B cell (primary cell): Measurements from ENCODE around the gene APLP2. TPM values are rescaled to one million over a fixed set of nuclear protein-coding genes. Genes with fewer than 3 reads are reported as not detected.

Experiments used
- ATAC-seq: fragments of 200-7000 bp; cut with Tn5 transposase; one replicate; pipeline ENCODE4 v1.10.0; 2021; ENCODE audit warnings: low read depth, mild to moderate bottlenecking, moderate number of reproducible peaks, moderate library complexity
- CTCF ChIA-PET: fragments of 350-600 bp; sonication (Branson Sonifier 250); formaldehyde crosslinking; loops from one replicate; lab custom pipeline; 2021; ENCODE audit warnings: antibody characterized with exemption, inconsistent platforms; lab: Charles Lee
- POLR2A ChIA-PET: fragments of 350-600 bp; sonication (Branson Sonifier 250); formaldehyde crosslinking; loops from one replicate; lab custom pipeline; 2021; ENCODE audit warnings: antibody characterized with exemption; lab: Charles Lee
- DNase-seq: peaks from one replicate; pipeline ENCODE4 v3.0.0; 2013
- H2AFZ ChIP-seq: 2 replicates; pipeline ENCODE4 v1.6.1; 2012; ENCODE audit warnings: mild to moderate bottlenecking, low read depth, low read length; ENCODE audit not compliant: insufficient read depth, poor library complexity, severe bottlenecking
- H3K27ac ChIP-seq, 2 donors: 1 replicate in 1 of 2; 2 replicates in 1 of 2; pipeline ENCODE4 v1.5.1; 2012 to 2013; ENCODE audit warnings: low read length in 2 of 2, mild to moderate bottlenecking in 2 of 2, moderate library complexity in 1 of 2
- H3K27me3 ChIP-seq, 4 experiments: fragments of 200-600 bp in 1 of 4; sonication (generic) in 1 of 4; replicated peaks in 1 of 4; 1 replicate in 2 of 4; 2 replicates in 2 of 4; pipeline versions ENCODE4 v1.6.1 to v1.7.0; 2013 to 2016; ENCODE audit warnings: low read length in 3 of 4, mild to moderate bottlenecking in 2 of 4, mixed read lengths in 1 of 4, moderate library complexity in 1 of 4; ENCODE audit not compliant: insufficient read depth in 4 of 4, control insufficient read depth in 3 of 4; ENCODE audit errors: control extremely low read depth in 1 of 4
- H3K36me3 ChIP-seq, 2 experiments: replicated peaks in 1 of 2; 1 replicate in 1 of 2; 2 replicates in 1 of 2; pipeline versions ENCODE4 v1.6.1 to v1.7.1; 2013; ENCODE audit warnings: low read length in 1 of 2; ENCODE audit not compliant: insufficient read depth in 2 of 2, control insufficient read depth in 1 of 2; ENCODE audit errors: control extremely low read depth in 1 of 2, extremely low read depth in 1 of 2
- H3K4me1 ChIP-seq, 2 donors: fragments of 200-600 bp in 1 of 2; sonication (generic) in 1 of 2; 1 replicate in 1 of 2; 2 replicates in 1 of 2; pipeline versions ENCODE4 v1.5.1 to v1.6.1; 2013 to 2017; ENCODE audit warnings: low read length in 2 of 2; ENCODE audit not compliant: control insufficient read depth in 2 of 2, insufficient read depth in 2 of 2
- H3K4me2 ChIP-seq: replicated peaks from 2 replicates; pipeline ENCODE3; 2012; ENCODE audit warnings: mild to moderate bottlenecking, low read depth, low read length; ENCODE audit not compliant: poor library complexity, severe bottlenecking
- H3K4me3 ChIP-seq, 5 experiments: fragments of 200-600 bp in 1 of 5; sonication (generic) in 1 of 5; 1 replicate in 3 of 5; 2 replicates in 2 of 5; pipeline versions ENCODE4 v1.5.1 to v1.7.0; 2011 to 2016; ENCODE audit warnings: low read length in 4 of 5, mild to moderate bottlenecking in 4 of 5, low read depth in 2 of 5, control low read depth in 1 of 5, moderate library complexity in 1 of 5; ENCODE audit not compliant: insufficient read depth in 1 of 5; ENCODE audit errors: control extremely low read depth in 1 of 5, extremely low read depth in 1 of 5
- H3K79me2 ChIP-seq: fragments of 200-600 bp; sonication (generic); one replicate; pipeline ENCODE4 v1.6.0; 2016; ENCODE audit warnings: low read length; ENCODE audit not compliant: control insufficient read depth, insufficient read depth
- H3K9ac ChIP-seq: fragments of 200-600 bp; sonication (generic); 2 replicates; pipeline ENCODE4 v1.6.1; 2017; ENCODE audit warnings: mild to moderate bottlenecking, low read length, moderate library complexity
- H3K9me3 ChIP-seq, 3 donors: one replicate each; pipeline versions ENCODE4 v1.6.1 to v1.7.1; 2013; ENCODE audit warnings: low read length in 2 of 3; ENCODE audit not compliant: control insufficient read depth in 2 of 3, insufficient read depth in 1 of 3; ENCODE audit errors: control extremely low read depth in 1 of 3
- H4K20me1 ChIP-seq: 2 replicates; pipeline ENCODE4 v1.6.0; 2012; ENCODE audit warnings: mild to moderate bottlenecking, low read length; ENCODE audit not compliant: insufficient read depth, control insufficient read depth, poor library complexity, severe bottlenecking
- H3K27ac Mint-ChIP-seq: one replicate; pipeline ENCODE4 v1.8.0; 2021; ENCODE audit warnings: mixed read lengths
- H3K27me3 Mint-ChIP-seq: one replicate; pipeline ENCODE4 v1.8.0; 2021; ENCODE audit warnings: mixed read lengths
- H3K4me1 Mint-ChIP-seq: one replicate; pipeline ENCODE4 v1.8.0; 2021; ENCODE audit warnings: mixed read lengths
- H3K4me3 Mint-ChIP-seq: one replicate; pipeline ENCODE4 v1.8.0; 2021; ENCODE audit warnings: mixed read lengths
- H3K9me3 Mint-ChIP-seq: one replicate; pipeline ENCODE4 v1.8.0; 2022; ENCODE audit warnings: mixed read lengths; ENCODE audit not compliant: insufficient read depth
- EZH2 ChIP-seq: IDR thresholded peaks from 2 replicates; pipeline ENCODE4 v1.6.1; 2012; ENCODE audit warnings: borderline replicate concordance, low read depth, mild to moderate bottlenecking, moderate library complexity, low read length; ENCODE audit not compliant: insufficient read depth, poor library complexity, severe bottlenecking
- WGBS: methylation state at CpG from one replicate; pipeline ENCODE4 v1.1.5; 2013; ENCODE audit warnings: missing lambda C conversion rate; ENCODE audit not compliant: insufficient coverage; 5-methylcytosine and 5-hydroxymethylcytosine counted together
- intact Hi-C: fragments of 100-400 bp; cut with micrococcal nuclease; formaldehyde crosslinking; loops from one replicate; pipeline ENCODE4 v1.10.0; 2022
- polyA plus RNA-seq: library from polyadenylated mRNA; depleted of rRNA; stranded (reverse); fragments of >200 nt; gene quantifications from 2 replicates; pipeline ENCODE4 v1.2.3, GENCODE V29; 2012
- total RNA-seq, 2 donors: library from RNA; stranded (reverse); fragments of 120-200 nt in 1 of 2; gene quantifications; 1 replicate in 1 of 2; 2 replicates in 1 of 2; pipeline versions ENCODE4 v1.2.3 to v1.2.4, GENCODE V29; 2013 to 2022
- TF ChIP-seq, protein P1 (sequence below): fragments of 200-600 bp; IDR thresholded peaks from one replicate; pipeline ENCODE4 v1.8.0; 2022; ENCODE audit warnings: antibody characterized with exemption, mild to moderate bottlenecking

The APLP2 gene
- total and polyA plus RNA-seq, 2 donors (not counting 1 experiment from before 2014, with no cell fraction given) = 84.2 to 102 TPM

DNA sequence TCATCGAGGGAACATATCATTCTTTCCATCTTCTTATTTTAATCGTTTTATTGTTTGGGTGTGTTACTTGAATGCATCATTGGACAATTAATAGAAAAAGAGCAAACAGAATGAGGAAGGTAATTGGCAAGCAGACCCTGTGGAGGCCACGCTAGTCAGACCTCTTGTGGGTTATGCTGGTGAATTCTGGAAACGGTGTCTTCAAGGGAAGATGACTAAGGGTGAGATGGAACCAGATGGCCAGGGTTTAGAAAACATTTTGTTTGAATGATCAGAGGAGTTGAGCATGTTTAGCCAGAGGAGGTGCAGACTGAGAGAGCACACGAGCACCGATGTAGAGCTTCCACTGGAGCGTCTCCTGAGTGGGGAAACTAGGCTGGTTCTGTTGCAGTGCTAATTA, 98.4 kb downstream of the APLP2 start:
- intact Hi-C loops = loop anchor here (10.0 kb wide), 1 partner anchor 147 kb away; the partner anchor contains the start of gene ZBTB44
- ATAC-seq (no peak), DNase-seq (no peak)
- ChIA-PET POLR2A (no interaction called here), CTCF (interaction anchor here (1.3 to 1.9 kb wide), 3 partner anchors 11 to 45 kb away, joined by 3 to 9 read pairs (median 6); no protein-coding TSS in a partner anchor)
- WGBS = 62% methylated on average over 5 of the region's 7 CpGs
- H3K27ac ChIP-seq = no peak overlapping the region
- H3K9ac ChIP-seq = no peak overlapping the region
- H3K4me3 ChIP-seq = no peak overlapping the region
- TF ChIP-seq, protein P1, sequence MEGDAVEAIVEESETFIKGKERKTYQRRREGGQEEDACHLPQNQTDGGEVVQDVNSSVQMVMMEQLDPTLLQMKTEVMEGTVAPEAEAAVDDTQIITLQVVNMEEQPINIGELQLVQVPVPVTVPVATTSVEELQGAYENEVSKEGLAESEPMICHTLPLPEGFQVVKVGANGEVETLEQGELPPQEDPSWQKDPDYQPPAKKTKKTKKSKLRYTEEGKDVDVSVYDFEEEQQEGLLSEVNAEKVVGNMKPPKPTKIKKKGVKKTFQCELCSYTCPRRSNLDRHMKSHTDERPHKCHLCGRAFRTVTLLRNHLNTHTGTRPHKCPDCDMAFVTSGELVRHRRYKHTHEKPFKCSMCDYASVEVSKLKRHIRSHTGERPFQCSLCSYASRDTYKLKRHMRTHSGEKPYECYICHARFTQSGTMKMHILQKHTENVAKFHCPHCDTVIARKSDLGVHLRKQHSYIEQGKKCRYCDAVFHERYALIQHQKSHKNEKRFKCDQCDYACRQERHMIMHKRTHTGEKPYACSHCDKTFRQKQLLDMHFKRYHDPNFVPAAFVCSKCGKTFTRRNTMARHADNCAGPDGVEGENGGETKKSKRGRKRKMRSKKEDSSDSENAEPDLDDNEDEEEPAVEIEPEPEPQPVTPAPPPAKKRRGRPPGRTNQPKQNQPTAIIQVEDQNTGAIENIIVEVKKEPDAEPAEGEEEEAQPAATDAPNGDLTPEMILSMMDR = no peak
- TF ChIP-seq EZH2 = no peak
- H3K27me3 Mint-ChIP-seq = no peaks in the 10 kb centered on the region
- H3K9me3 ChIP-seq = peaks cover 0 to 7% (median 0%) of the 10 kb centered on the region in 3 donors
- peak overlapping the region; percentile 1 for H3K27ac Mint-ChIP-seq
- peaks cover 78% of the 10 kb centered on the region for H3K4me1 Mint-ChIP-seq
- no peak overlapping the region for H3K4me2 ChIP-seq
- no peaks in the 10 kb centered on the region for H3K36me3 ChIP-seq
- no peaks in the 10 kb centered on the region for H3K27me3 ChIP-seq
- H3K9me3 Mint-ChIP-seq = no peaks in the 10 kb centered on the region
- no peak overlapping the region for H2AFZ ChIP-seq
- H3K4me3 Mint-ChIP-seq = peak overlapping the region; percentile 35
- peaks cover 7% of the 10 kb centered on the region for H3K79me2 ChIP-seq
- H3K4me1 ChIP-seq = peaks cover 33 to 59% of the 10 kb centered on the region in 2 donors
- no peaks in the 10 kb centered on the region for H4K20me1 ChIP-seq

DNA sequence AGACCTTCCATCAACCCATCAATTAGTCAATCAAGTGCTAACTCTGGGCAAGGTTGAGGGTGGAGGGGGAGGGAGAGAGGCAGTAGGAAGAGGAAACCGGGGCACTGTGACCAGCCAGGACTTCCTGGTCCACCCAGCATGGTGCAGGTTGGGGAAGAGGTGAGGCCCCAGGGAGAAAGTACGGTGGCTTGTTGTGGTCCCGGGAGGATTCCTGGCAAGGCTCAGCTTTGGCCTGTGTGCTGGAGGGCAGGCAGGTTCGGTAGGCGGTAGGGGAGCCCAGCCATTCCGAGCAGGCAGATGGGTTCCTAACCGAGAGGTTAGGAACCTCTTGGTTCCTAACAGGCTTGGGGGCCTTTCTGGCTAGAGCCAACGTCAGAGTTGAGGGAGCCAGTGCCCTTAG, 100.7 kb downstream of the APLP2 start:
- ATAC-seq (no peak), DNase-seq (no peak)
- Histone ChIP-seq H2AFZ (no peak overlapping the region), H3K79me2 (peaks cover 7% of the 10 kb centered on the region), H3K4me3 (no peak overlapping the region), H3K36me3 (no peaks in the 10 kb centered on the region), H3K27ac (no peak overlapping the region), H3K4me1 (peaks cover 20 to 36% of the 10 kb centered on the region in 2 donors), H3K27me3 (no peaks in the 10 kb centered on the region), H3K9ac (no peak overlapping the region), H3K4me2 (no peak overlapping the region), H3K9me3 (peaks cover 0 to 10% (median 0%) of the 10 kb centered on the region in 3 donors), H4K20me1 (no peaks in the 10 kb centered on the region)
- H3K4me1 Mint-ChIP-seq = peaks cover 61% of the 10 kb centered on the region
- H3K4me3 Mint-ChIP-seq = no peak overlapping the region
- POLR2A ChIA-PET = no interaction called here
- H3K9me3 Mint-ChIP-seq = peaks cover 4% of the 10 kb centered on the region
- H3K27ac Mint-ChIP-seq = no peak overlapping the region
- H3K27me3 Mint-ChIP-seq = no peaks in the 10 kb centered on the region
- TF ChIP-seq, protein P1 = no peak
- no peak for TF ChIP-seq EZH2
- intact Hi-C loops = no loop called here
- whole genome bisulfite sequencing = 88% methylated on average over 7 of the region's 8 CpGs
- CTCF ChIA-PET = no interaction called here
